Fibroblast of lung (primary cell): ENCODE measurements around the gene PKN1. TPM values are rescaled to one million over a fixed set of nuclear protein-coding genes. Genes with fewer than 3 reads are reported as not detected.

Source experiments
- DNase-seq, 2 donors: peaks; one replicate each; pipeline versions ENCODE4 v3.0.0 to v3.0.0-alpha.2; 2010; ENCODE audit warnings: low read depth in 2 of 2
- H2AFZ ChIP-seq: 2 replicates; pipeline ENCODE4 v1.5.1; 2012; ENCODE audit warnings: low read length, control low read depth, inconsistent platforms
- H3K27ac ChIP-seq: 2 replicates; pipeline ENCODE4 v1.5.1; 2011; ENCODE audit warnings: low read length, control low read depth; ENCODE audit not compliant: insufficient read depth
- H3K27me3 ChIP-seq: 2 replicates; pipeline ENCODE4 v1.5.1; 2011; ENCODE audit warnings: mild to moderate bottlenecking, low read length; ENCODE audit not compliant: control insufficient read depth, insufficient read depth
- H3K36me3 ChIP-seq: 2 replicates; pipeline ENCODE4 v1.5.1; 2011; ENCODE audit warnings: low read length; ENCODE audit not compliant: control insufficient read depth, insufficient read depth
- H3K4me1 ChIP-seq: 2 replicates; pipeline ENCODE4 v1.5.1; 2011; ENCODE audit warnings: low read length; ENCODE audit not compliant: control insufficient read depth, insufficient read depth; ENCODE audit errors: extremely low read depth
- H3K4me2 ChIP-seq: 2 replicates; pipeline ENCODE4 v1.5.1; 2011; ENCODE audit warnings: low read length, control low read depth; ENCODE audit not compliant: insufficient read depth; ENCODE audit errors: extremely low read depth
- H3K4me3 ChIP-seq, 4 experiments: fragments of 200-600 bp in 1 of 4; sonication (generic) in 1 of 4; replicated peaks in 1 of 4; 2 replicates each; pipeline ENCODE4 v1.5.1; 2011 to 2016; ENCODE audit warnings: low read length in 4 of 4, low read depth in 3 of 4, mild to moderate bottlenecking in 3 of 4, control low read depth in 2 of 4, inconsistent platforms in 1 of 4, mixed read lengths in 1 of 4; ENCODE audit not compliant: insufficient read depth in 1 of 4; ENCODE audit errors: control extremely low read depth in 1 of 4
- H3K79me2 ChIP-seq: 2 replicates; pipeline ENCODE4 v1.5.1; 2012; ENCODE audit warnings: mild to moderate bottlenecking, low read length, inconsistent platforms; ENCODE audit not compliant: control insufficient read depth, insufficient read depth
- H3K9ac ChIP-seq: 2 replicates; pipeline ENCODE4 v1.5.1; 2011; ENCODE audit warnings: mild to moderate bottlenecking, low read length, control low read depth; ENCODE audit not compliant: insufficient read depth
- H3K9me3 ChIP-seq: 2 replicates; pipeline ENCODE4 v1.5.1; 2012; ENCODE audit warnings: low read depth, low read length; ENCODE audit not compliant: control insufficient read depth, insufficient read depth
- H4K20me1 ChIP-seq: 2 replicates; pipeline ENCODE4 v1.5.1; 2011; ENCODE audit warnings: low read length; ENCODE audit not compliant: control insufficient read depth, insufficient read depth; ENCODE audit errors: extremely low read depth
- EZH2 ChIP-seq: IDR thresholded peaks from 2 replicates; pipeline ENCODE4 v1.5.1; 2012; ENCODE audit warnings: low read length, control low read depth, mild to moderate bottlenecking; ENCODE audit errors: missing control alignments
- polyA plus RNA-seq, 2 donors: library from polyadenylated mRNA; depleted of rRNA in 1 of 2; stranded (reverse) in 1 of 2; unstranded in 1 of 2; fragments of >200 nt; gene quantifications; 2 replicates each; pipeline ENCODE4 v1.2.1, GENCODE V29; 2011 to 2012; ENCODE audit warnings: missing spikeins in 1 of 2
- total RNA-seq: library from RNA; depleted of rRNA; stranded (reverse); fragments of >200 nt; gene quantifications from 2 replicates; pipeline ENCODE4 v1.2.1, GENCODE V29; 2014
- TF ChIP-seq, protein P1 (sequence below), 2 donors: IDR thresholded peaks in 1 of 2; conservative IDR thresholded peaks in 1 of 2; 1 replicate in 1 of 2; 2 replicates in 1 of 2; pipeline ENCODE4 v1.5.1; 2011 to 2012; ENCODE audit warnings: low read length in 2 of 2, control low read depth in 1 of 2, inconsistent platforms in 1 of 2, low read depth in 1 of 2, mild to moderate bottlenecking in 1 of 2

PKN1 gene
- total and polyA plus RNA-seq, 2 donors (not counting 1 experiment from before 2014, with no cell fraction given): 43.2 to 141 TPM

DNA sequence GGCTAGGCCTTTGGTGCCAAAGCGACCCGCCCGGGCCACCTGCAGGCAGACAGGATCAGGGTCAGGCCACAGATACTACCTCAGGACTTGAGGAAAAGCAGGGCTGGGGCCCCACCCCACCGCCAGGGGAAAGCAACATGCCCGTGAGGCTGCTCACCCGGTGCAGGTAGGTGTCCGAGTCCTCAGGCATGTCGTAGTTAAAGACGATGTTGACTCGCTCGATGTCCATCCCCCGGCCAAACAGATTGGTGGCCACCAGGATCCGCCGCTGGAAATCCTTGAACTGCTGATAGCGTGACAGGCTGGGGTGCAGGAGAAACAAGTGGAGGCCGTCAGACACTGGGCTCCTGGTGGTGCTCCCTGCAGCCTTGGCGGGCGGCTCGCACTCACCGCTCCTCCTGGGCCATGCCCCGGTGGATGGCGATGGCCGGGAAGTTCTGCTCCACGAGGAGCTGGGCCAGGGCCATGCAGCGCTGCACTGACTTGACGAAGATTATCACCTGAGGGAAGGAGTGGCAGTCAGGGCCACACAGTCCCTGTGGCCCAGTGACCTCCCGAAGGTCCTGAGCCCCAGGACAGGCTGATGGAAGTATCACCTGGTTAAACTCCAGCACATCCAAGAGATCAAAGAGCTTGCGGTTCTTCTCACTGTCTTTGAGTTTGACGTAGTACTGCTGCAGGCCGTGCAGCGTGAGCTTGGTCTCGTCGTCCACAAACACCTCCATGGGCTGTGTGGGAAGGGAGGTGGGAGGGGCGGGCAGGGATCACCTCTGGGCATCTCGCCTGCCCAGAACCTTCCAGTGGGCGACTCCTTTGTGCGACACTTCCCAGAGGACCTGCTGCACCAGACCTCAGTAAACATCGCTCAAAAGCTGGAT is 23.7 kb upstream of the PKN1 start:
- peaks cover 3% of the 10 kb centered on the region for H4K20me1 ChIP-seq

DNA sequence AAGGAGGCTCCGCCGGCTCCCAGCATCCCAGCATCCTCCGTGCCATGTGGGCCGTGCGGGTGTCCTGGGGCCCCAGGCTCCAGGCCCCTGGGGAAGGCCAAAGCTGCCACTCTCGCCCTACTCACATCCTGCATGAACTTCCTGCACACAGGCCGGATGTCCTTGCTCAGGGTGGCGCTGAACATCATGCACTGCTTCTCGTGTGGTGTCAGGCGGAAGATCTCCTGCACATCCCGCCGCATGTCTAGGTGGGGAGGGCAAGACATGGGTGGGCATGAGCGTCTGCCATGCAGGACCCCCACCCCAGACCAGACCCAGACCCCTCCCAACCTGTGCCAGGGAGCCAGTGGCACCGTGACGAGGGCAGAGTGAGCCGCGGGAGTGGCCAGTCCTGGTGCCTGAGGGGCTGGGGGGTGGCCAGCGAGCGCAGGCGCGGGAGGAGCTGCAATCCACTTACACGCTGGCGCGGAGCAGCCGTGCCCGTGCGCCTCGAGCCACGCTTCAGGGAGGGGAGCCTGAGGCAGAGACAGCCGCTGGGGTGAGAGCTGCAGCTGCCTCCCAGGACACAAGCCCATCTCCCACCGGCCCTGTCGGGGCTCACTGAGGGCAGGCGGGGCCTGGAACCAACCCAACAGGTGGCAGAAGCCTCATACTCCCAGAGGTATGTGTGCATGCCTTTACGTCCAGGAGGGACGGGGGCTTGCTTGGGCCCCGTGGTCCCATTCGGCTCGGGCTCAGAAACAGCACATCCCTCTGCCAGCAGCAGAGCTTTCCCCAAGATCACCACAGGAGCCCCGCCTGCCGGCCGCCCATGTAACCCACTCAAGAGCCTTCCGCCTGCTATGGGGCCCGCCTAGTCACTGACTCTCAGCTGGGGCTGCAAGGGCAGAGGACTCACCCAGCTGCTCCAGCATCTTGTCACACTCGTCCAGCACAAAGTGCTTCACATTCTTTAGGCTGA is 22.7 kb upstream of the PKN1 start:
- peaks cover 52% of the 10 kb centered on the region for H3K79me2 ChIP-seq

More for the DNA sequence above, 23.7 kb upstream of the PKN1 start:
- Histone ChIP-seq H3K9ac (no peak overlapping the region), H3K9me3 (no peaks in the 10 kb centered on the region), H3K4me2 (no peak overlapping the region), H3K36me3 (peaks cover 65% of the 10 kb centered on the region), H3K4me3 (no peak overlapping the region), H3K4me1 (no peaks in the 10 kb centered on the region), H3K79me2 (peaks cover 42% of the 10 kb centered on the region), H3K27me3 (no peaks in the 10 kb centered on the region), H3K27ac (no peak overlapping the region), H2AFZ (no peak overlapping the region)
- no peak for DNase-seq
- TF ChIP-seq, protein P1, sequence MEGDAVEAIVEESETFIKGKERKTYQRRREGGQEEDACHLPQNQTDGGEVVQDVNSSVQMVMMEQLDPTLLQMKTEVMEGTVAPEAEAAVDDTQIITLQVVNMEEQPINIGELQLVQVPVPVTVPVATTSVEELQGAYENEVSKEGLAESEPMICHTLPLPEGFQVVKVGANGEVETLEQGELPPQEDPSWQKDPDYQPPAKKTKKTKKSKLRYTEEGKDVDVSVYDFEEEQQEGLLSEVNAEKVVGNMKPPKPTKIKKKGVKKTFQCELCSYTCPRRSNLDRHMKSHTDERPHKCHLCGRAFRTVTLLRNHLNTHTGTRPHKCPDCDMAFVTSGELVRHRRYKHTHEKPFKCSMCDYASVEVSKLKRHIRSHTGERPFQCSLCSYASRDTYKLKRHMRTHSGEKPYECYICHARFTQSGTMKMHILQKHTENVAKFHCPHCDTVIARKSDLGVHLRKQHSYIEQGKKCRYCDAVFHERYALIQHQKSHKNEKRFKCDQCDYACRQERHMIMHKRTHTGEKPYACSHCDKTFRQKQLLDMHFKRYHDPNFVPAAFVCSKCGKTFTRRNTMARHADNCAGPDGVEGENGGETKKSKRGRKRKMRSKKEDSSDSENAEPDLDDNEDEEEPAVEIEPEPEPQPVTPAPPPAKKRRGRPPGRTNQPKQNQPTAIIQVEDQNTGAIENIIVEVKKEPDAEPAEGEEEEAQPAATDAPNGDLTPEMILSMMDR (conservative IDR thresholded peaks at IDR 0.05 in 1 of 2, IDR thresholded peaks at IDR 0.05 in 1 of 2; ENCODE audit: low read depth in 1 of 2, low read length in 2 of 2): no peak
- no peak for TF ChIP-seq EZH2

More for the DNA sequence above, 22.7 kb upstream of the PKN1 start:
- no peak overlapping the region for H3K4me3 ChIP-seq
- H3K27me3 ChIP-seq: no peaks in the 10 kb centered on the region
- H3K36me3 ChIP-seq: peaks cover 60% of the 10 kb centered on the region
- no peak for TF ChIP-seq EZH2
- TF ChIP-seq, protein P1 (conservative IDR thresholded peaks at IDR 0.05 in 1 of 2, IDR thresholded peaks at IDR 0.05 in 1 of 2; ENCODE audit: low read depth in 1 of 2, low read length in 2 of 2): no peak
- H3K4me1 ChIP-seq: no peaks in the 10 kb centered on the region
- H2AFZ ChIP-seq: no peak overlapping the region
- H3K27ac ChIP-seq: no peak overlapping the region
- H3K9ac ChIP-seq: no peak overlapping the region
- peaks cover 3% of the 10 kb centered on the region for H4K20me1 ChIP-seq
- no peak overlapping the region for H3K4me2 ChIP-seq
- no peak for DNase-seq
- no peaks in the 10 kb centered on the region for H3K9me3 ChIP-seq
